SK-N-SH (cell line): ENCODE measurements around the gene THTPA. TPM values are rescaled to one million over a fixed set of nuclear protein-coding genes. Genes with fewer than 3 reads are reported as not detected.

Experiments used
- CTCF ChIA-PET: fragments of 300-600, 350-600 bp; formaldehyde crosslinking; extraction: SDS; loops from one replicate; lab custom pipeline; 2021; lab: Yijun Ruan, JAX
- POLR2A ChIA-PET: fragments of 350-600 bp; sonication (Branson Sonifier 250); formaldehyde crosslinking; extraction: SDS; loops from one replicate; lab custom pipeline; 2020; ENCODE audit warnings: antibody characterized with exemption, inconsistent platforms; lab: Yijun Ruan, JAX
- DNase-seq: peaks from one replicate; pipeline ENCODE4 v3.0.0; 2012
- H2AFZ ChIP-seq: fragments of 200-600 bp; sonication (generic); 2 replicates; pipeline ENCODE4 v1.8.1; 2016; ENCODE audit warnings: antibody characterized with exemption, mild to moderate bottlenecking, low read depth
- H3F3A ChIP-seq: fragments of 200-600 bp; sonication (generic); replicated peaks from 2 replicates; pipeline ENCODE3; 2016; ENCODE audit warnings: antibody characterized with exemption, mild to moderate bottlenecking; ENCODE audit not compliant: insufficient read depth
- H3K27ac ChIP-seq, 2 experiments: fragments of 200-500 bp in 1 of 2; fragments of 200-600 bp in 1 of 2; sonication (Bioruptor generic) in 1 of 2; sonication (generic), shearing (Covaris generic) in 1 of 2; 2 replicates each; pipeline versions ENCODE4 v1.5.1 to v1.6.1; 2014 to 2016; ENCODE audit warnings: low read depth in 2 of 2, inconsistent platforms in 1 of 2, low read length in 1 of 2, mild to moderate bottlenecking in 1 of 2, mixed read lengths in 1 of 2
- H3K27me3 ChIP-seq: fragments of 200-600 bp; sonication (generic), shearing (Covaris generic); 2 replicates; pipeline ENCODE4 v1.6.1; 2016; ENCODE audit warnings: mixed run types; ENCODE audit not compliant: insufficient read depth
- H3K36me3 ChIP-seq, 2 experiments: fragments of 200-500 bp in 1 of 2; fragments of 200-600 bp in 1 of 2; sonication (Bioruptor generic) in 1 of 2; sonication (generic) in 1 of 2; replicated peaks in 1 of 2; 2 replicates each; pipeline versions ENCODE3 to v1.5.1; 2014 to 2016; ENCODE audit warnings: low read length in 1 of 2, mild to moderate bottlenecking in 1 of 2; ENCODE audit not compliant: insufficient read depth in 2 of 2, control insufficient read depth in 1 of 2
- H3K4me1 ChIP-seq, 2 experiments: fragments of 200-500 bp in 1 of 2; fragments of 200-600 bp in 1 of 2; sonication (Bioruptor generic) in 1 of 2; sonication (generic), shearing (Covaris generic) in 1 of 2; 2 replicates each; pipeline versions ENCODE4 v1.5.1 to v1.6.1; 2014 to 2016; ENCODE audit warnings: low read depth in 1 of 2, low read length in 1 of 2, mixed run types in 1 of 2; ENCODE audit not compliant: insufficient read depth in 2 of 2, control insufficient read depth in 1 of 2
- H3K4me2 ChIP-seq: fragments of 200-600 bp; sonication (generic), shearing (Covaris generic); 2 replicates; pipeline ENCODE4 v1.6.1; 2017; ENCODE audit warnings: mixed run types
- H3K4me3 ChIP-seq, 2 experiments: fragments of 200-500 bp in 1 of 2; fragments of 200-600 bp in 1 of 2; sonication (Bioruptor generic) in 1 of 2; sonication (generic), shearing (Covaris generic) in 1 of 2; 2 replicates each; pipeline versions ENCODE4 v1.5.1 to v1.8.1; 2014 to 2016; ENCODE audit warnings: low read depth in 2 of 2, inconsistent platforms in 1 of 2, low read length in 1 of 2, mild to moderate bottlenecking in 1 of 2, mixed read lengths in 1 of 2, moderate library complexity in 1 of 2
- H3K79me2 ChIP-seq: fragments of 200-600 bp; sonication (generic); 2 replicates; pipeline ENCODE4 v1.8.1; 2017; ENCODE audit warnings: mild to moderate bottlenecking; ENCODE audit not compliant: insufficient read depth
- H3K9ac ChIP-seq: fragments of 200-600 bp; sonication (generic); 2 replicates; pipeline ENCODE4 v1.6.1; 2017; ENCODE audit warnings: mixed run types
- H3K9me2 ChIP-seq: fragments of 200-600 bp; sonication (generic); 2 replicates; pipeline ENCODE4 v1.6.1; 2017; ENCODE audit warnings: mixed run types
- H3K9me3 ChIP-seq: fragments of 200-600 bp; sonication (generic); 2 replicates; pipeline ENCODE4 v1.6.1; 2017; ENCODE audit warnings: mixed run types, mild to moderate bottlenecking, moderate library complexity
- H4K20me1 ChIP-seq: fragments of 200-600 bp; sonication (generic); 2 replicates; pipeline ENCODE4 v1.6.1; 2017; ENCODE audit warnings: mild to moderate bottlenecking, mixed run types; ENCODE audit not compliant: insufficient read depth
- EZH2phosphoT487 ChIP-seq: fragments of 200-600 bp; sonication (generic); IDR thresholded peaks from 2 replicates; pipeline ENCODE4 v1.6.1; 2017; ENCODE audit warnings: low read depth, mixed run types, mild to moderate bottlenecking, antibody characterized with exemption, moderate library complexity, borderline replicate concordance
- FOSL2 ChIP-seq: IDR thresholded peaks from 2 replicates; pipeline ENCODE4 v1.4.0; 2012; ENCODE audit warnings: low read depth, mild to moderate bottlenecking, moderate library complexity, borderline replicate concordance
- FOXJ3 ChIP-seq: sonication (generic); formaldehyde crosslinking; IDR thresholded peaks from 2 replicates; pipeline ENCODE4 v1.5.1; 2020; ENCODE audit warnings: mild to moderate bottlenecking, missing genetic modification reagents
- FOXM1 ChIP-seq: IDR thresholded peaks from 2 replicates; pipeline ENCODE4 v1.4.0; 2012; ENCODE audit warnings: low read depth, mild to moderate bottlenecking
- GATA2 ChIP-seq: sonication (generic); formaldehyde crosslinking; IDR thresholded peaks from 2 replicates; pipeline ENCODE4 v1.5.0; 2020; ENCODE audit warnings: mild to moderate bottlenecking, missing genetic modification reagents
- JUND ChIP-seq: IDR thresholded peaks from 2 replicates; pipeline ENCODE4 v1.4.0; 2012
- MXI1 ChIP-seq: IDR thresholded peaks from 2 replicates; pipeline ENCODE4 v1.6.1; 2012; ENCODE audit warnings: mild to moderate bottlenecking, low read depth, low read length, improper control_type of control experiment
- NFIC ChIP-seq: IDR thresholded peaks from 2 replicates; pipeline ENCODE4 v1.4.0; 2012; ENCODE audit warnings: borderline replicate concordance
- NRF1 ChIP-seq: IDR thresholded peaks from 2 replicates; pipeline ENCODE4 v1.6.1; 2012; ENCODE audit warnings: low read depth, mild to moderate bottlenecking, low read length
- POLR2AphosphoS5 ChIP-seq: IDR thresholded peaks from 2 replicates; pipeline ENCODE4 v1.6.1; 2012; ENCODE audit warnings: low read depth, low read length
- RAD21 ChIP-seq: IDR thresholded peaks from 2 replicates; pipeline ENCODE4 v1.6.1; 2012; ENCODE audit warnings: mild to moderate bottlenecking, low read length
- RCOR1 ChIP-seq: fragments of 150-350 bp; IDR thresholded peaks from 2 replicates; pipeline ENCODE4 v1.6.1; 2017; ENCODE audit warnings: antibody characterized with exemption, low read length
- RFX5 ChIP-seq: IDR thresholded peaks from 2 replicates; pipeline ENCODE4 v1.6.1; 2012; ENCODE audit warnings: mild to moderate bottlenecking, improper control_type of control experiment, low read length
- SMC3 ChIP-seq: IDR thresholded peaks from 2 replicates; pipeline ENCODE4 v1.6.1; 2012; ENCODE audit warnings: low read depth, low read length, improper control_type of control experiment
- TCF12 ChIP-seq: IDR thresholded peaks from 2 replicates; pipeline ENCODE4 v1.4.0; 2012
- YY1 ChIP-seq: IDR thresholded peaks from 2 replicates; pipeline ENCODE4 v1.4.0; 2012; ENCODE audit warnings: low read depth, mild to moderate bottlenecking
- WGBS: methylation state at CpG from one replicate; pipeline ENCODE4 v1.1.6; 2017; ENCODE audit warnings: low lambda C conversion rate; 5-methylcytosine and 5-hydroxymethylcytosine counted together
- polyA plus RNA-seq, 3 experiments: library from polyadenylated mRNA; depleted of rRNA; stranded (reverse); fragments of >200 nt; gene quantifications; 2 replicates each; pipeline ENCODE4 v1.2.3, GENCODE V29; 2012
- TF ChIP-seq, protein P1 (sequence below): IDR thresholded peaks from 2 replicates; pipeline ENCODE4 v1.6.1; 2012; ENCODE audit warnings: mild to moderate bottlenecking, low read depth, low read length, moderate library complexity
- TF ChIP-seq, protein P2 (sequence below): IDR thresholded peaks from 2 replicates; pipeline ENCODE4 v1.4.0; 2012; ENCODE audit warnings: low read depth
- TF ChIP-seq, protein P3 (sequence below): IDR thresholded peaks from 2 replicates; pipeline ENCODE4; 2012
- TF ChIP-seq, protein P4 (sequence below): fragments of 150-350 bp; IDR thresholded peaks from 2 replicates; pipeline ENCODE4 v1.6.1; 2017; ENCODE audit warnings: antibody characterized with exemption, low read length, low read depth, borderline replicate concordance
- TF ChIP-seq, protein P5 (sequence below): IDR thresholded peaks from 2 replicates; pipeline ENCODE4 v1.4.0; 2012; ENCODE audit warnings: low read depth, borderline replicate concordance

THTPA gene
- polyA plus RNA-seq, 1 of the 3 experiments (the other 2 are of a cell fraction), result 16.3 TPM

DNA sequence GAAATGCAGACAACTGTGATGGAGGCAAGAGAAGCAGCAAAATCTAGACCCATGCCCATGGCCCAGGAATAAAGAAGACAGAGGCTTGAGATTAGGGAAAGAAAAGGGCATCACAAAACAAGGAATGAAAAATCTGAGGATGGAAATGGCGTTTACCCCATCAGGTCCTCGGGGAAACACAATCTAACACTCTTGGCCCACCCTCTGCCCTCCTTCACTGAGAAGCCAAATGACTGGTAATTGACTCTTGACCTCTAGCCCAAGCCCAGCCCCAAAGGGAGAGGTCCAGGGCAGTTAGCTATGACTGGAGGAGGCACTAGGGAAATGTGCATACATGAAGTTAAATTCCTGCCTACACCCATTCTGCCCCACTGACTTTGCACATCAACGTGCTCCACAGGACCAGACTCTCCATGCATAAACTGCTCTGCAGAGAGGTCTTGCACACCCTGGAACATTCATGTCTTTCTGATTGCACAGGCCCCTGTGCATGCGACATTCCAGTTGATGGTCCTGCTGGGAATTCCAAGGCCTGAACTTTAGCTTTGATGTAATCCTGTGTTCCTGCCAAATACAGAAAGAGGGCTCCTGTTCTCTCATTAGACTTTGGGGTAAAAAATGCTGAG lies 10.2 kb upstream of the THTPA start (continued):
- TF ChIP-seq, protein P1, sequence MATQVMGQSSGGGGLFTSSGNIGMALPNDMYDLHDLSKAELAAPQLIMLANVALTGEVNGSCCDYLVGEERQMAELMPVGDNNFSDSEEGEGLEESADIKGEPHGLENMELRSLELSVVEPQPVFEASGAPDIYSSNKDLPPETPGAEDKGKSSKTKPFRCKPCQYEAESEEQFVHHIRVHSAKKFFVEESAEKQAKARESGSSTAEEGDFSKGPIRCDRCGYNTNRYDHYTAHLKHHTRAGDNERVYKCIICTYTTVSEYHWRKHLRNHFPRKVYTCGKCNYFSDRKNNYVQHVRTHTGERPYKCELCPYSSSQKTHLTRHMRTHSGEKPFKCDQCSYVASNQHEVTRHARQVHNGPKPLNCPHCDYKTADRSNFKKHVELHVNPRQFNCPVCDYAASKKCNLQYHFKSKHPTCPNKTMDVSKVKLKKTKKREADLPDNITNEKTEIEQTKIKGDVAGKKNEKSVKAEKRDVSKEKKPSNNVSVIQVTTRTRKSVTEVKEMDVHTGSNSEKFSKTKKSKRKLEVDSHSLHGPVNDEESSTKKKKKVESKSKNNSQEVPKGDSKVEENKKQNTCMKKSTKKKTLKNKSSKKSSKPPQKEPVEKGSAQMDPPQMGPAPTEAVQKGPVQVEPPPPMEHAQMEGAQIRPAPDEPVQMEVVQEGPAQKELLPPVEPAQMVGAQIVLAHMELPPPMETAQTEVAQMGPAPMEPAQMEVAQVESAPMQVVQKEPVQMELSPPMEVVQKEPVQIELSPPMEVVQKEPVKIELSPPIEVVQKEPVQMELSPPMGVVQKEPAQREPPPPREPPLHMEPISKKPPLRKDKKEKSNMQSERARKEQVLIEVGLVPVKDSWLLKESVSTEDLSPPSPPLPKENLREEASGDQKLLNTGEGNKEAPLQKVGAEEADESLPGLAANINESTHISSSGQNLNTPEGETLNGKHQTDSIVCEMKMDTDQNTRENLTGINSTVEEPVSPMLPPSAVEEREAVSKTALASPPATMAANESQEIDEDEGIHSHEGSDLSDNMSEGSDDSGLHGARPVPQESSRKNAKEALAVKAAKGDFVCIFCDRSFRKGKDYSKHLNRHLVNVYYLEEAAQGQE, result no peak
- TF ChIP-seq RAD21, result no peak
- TF ChIP-seq NRF1, result no peak
- TF ChIP-seq EZH2phosphoT487, result no peak
- no peak for TF ChIP-seq SMC3
- TF ChIP-seq, protein P2, sequence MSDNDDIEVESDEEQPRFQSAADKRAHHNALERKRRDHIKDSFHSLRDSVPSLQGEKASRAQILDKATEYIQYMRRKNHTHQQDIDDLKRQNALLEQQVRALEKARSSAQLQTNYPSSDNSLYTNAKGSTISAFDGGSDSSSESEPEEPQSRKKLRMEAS, result no peak
- TF ChIP-seq JUND, result no peak
- no peak for TF ChIP-seq RFX5
- no peak for TF ChIP-seq NFIC
- TF ChIP-seq RCOR1, result no peak
- TF ChIP-seq YY1, result no peak
- no peak for TF ChIP-seq MXI1
- TF ChIP-seq, all 33 proteins: peak for 0

DNA sequence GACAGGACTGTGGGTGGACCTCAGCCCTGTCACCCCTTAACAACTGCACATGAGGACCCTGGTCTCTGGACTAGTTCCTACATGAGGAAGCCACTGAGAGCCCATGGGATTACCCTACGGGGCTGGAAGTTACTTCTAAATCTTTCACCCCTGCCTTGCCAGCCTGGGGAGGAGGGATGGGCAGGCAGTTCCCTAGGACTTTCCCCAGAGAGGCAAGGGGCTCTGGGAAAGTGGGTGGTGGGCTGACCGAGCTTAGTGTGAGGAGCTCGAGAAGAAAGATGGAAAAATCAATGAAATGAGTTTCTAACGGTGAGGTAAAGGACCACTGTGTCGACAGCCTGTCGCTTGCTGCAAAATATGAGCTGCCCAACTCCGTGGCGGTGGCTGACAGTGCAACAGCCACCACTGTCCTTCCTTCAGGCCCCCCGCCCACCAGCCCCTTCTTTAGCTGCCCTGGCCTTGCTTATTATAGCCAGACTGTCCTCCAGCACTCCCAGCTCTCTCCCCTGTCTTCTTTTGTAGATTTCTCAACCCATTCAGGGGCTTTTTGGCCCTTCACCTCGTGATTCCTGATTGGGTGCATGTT lies 9.5 kb upstream of the THTPA start:
- H3K4me2 ChIP-seq, result no peak overlapping the region
- POLR2A ChIA-PET, result no interaction called here
- TF ChIP-seq JUND (no peak), FOSL2 (no peak), FOXM1 (no peak), NRF1 (no peak), FOXJ3 (CRISPR knock-in tag) (no peak), TCF12 (no peak), POLR2AphosphoS5 (no peak), MXI1 (no peak), GATA2 (CRISPR knock-in tag) (no peak), RCOR1 (no peak)
- TF ChIP-seq, protein P3, sequence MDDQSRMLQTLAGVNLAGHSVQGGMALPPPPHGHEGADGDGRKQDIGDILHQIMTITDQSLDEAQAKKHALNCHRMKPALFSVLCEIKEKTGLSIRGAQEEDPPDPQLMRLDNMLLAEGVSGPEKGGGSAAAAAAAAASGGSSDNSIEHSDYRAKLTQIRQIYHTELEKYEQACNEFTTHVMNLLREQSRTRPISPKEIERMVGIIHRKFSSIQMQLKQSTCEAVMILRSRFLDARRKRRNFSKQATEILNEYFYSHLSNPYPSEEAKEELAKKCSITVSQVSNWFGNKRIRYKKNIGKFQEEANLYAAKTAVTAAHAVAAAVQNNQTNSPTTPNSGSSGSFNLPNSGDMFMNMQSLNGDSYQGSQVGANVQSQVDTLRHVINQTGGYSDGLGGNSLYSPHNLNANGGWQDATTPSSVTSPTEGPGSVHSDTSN, result no peak
- TF ChIP-seq, protein P2, result no peak
- TF ChIP-seq, protein P4, sequence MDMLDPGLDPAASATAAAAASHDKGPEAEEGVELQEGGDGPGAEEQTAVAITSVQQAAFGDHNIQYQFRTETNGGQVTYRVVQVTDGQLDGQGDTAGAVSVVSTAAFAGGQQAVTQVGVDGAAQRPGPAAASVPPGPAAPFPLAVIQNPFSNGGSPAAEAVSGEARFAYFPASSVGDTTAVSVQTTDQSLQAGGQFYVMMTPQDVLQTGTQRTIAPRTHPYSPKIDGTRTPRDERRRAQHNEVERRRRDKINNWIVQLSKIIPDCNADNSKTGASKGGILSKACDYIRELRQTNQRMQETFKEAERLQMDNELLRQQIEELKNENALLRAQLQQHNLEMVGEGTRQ, result no peak
- TF ChIP-seq, protein P5, sequence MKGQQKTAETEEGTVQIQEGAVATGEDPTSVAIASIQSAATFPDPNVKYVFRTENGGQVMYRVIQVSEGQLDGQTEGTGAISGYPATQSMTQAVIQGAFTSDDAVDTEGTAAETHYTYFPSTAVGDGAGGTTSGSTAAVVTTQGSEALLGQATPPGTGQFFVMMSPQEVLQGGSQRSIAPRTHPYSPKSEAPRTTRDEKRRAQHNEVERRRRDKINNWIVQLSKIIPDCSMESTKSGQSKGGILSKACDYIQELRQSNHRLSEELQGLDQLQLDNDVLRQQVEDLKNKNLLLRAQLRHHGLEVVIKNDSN, result no peak

More for the DNA sequence above, 9.5 kb upstream of the THTPA start:
- no peak for DNase-seq
- H3F3A ChIP-seq, result no peaks in the 10 kb centered on the region
- 83% methylated on average over 10 of the region's 10 CpGs for WGBS
- H3K79me2 ChIP-seq, result no peaks in the 10 kb centered on the region
- H2AFZ ChIP-seq, result no peak overlapping the region
- no peak overlapping the region for H3K4me3 ChIP-seq
- no peak overlapping the region for H3K9ac ChIP-seq
- H3K9me3 ChIP-seq, result no peaks in the 10 kb centered on the region
- H4K20me1 ChIP-seq, result no peaks in the 10 kb centered on the region
- H3K9me2 ChIP-seq, result no peaks in the 10 kb centered on the region
- CTCF ChIA-PET, result interaction anchor here (0.9 to 11.3 kb wide), 4 partner anchors 14 to 66 kb away, joined by 3 to 276 read pairs (median 46); no protein-coding TSS in a partner anchor
- no peaks in the 10 kb centered on the region for H3K27me3 ChIP-seq
- peaks cover 0 to 25% of the 10 kb centered on the region in 2 experiments; a peak in 2 of 4 replicates for H3K4me1 ChIP-seq
- no peak overlapping the region for H3K27ac ChIP-seq
- peaks cover 0 to 6% of the 10 kb centered on the region in 2 experiments for H3K36me3 ChIP-seq
